ENCODE data around the gene SPNS2. TPM values are rescaled to one million over a fixed set of nuclear protein-coding genes. Genes with fewer than 3 reads are reported as not detected.

SPNS2 gene
- total RNA-seq, 1 experiment from 2014 or later: 2.6 TPM

GRCh38 chr17:4475001-4475400 is 23.7 kb upstream of the SPNS2 start:
- H2AFZ ChIP-seq (ENCODE audit: low read length): no peak overlapping the region
- no peak overlapping the region for H3K27ac ChIP-seq (ENCODE audit: low read length)
- no peak overlapping the region for H3K9ac ChIP-seq (ENCODE audit: low read length)
- no peaks in the 10 kb centered on the region for H3K27me3 ChIP-seq (ENCODE audit: low read length)
- no peaks in the 10 kb centered on the region for H4K20me1 ChIP-seq (ENCODE audit: low read length)
- CTCF ChIA-PET: no interaction called here
- no peak for DNase-seq
- no peaks in the 10 kb centered on the region for H3K9me2 ChIP-seq (replicated peaks; ENCODE audit: low read length)
- no peaks in the 10 kb centered on the region for H3F3A ChIP-seq (ENCODE audit: low read length, unreplicated experiment)
- H3K4me2 ChIP-seq (ENCODE audit: low read length): no peak overlapping the region
- H3K79me2 ChIP-seq (ENCODE audit: low read length): no peaks in the 10 kb centered on the region
- no TSS peak for BruUV-seq (replicated peaks)
- no peaks in the 10 kb centered on the region for H3K9me3 ChIP-seq (ENCODE audit: low read length)
- TF ChIP-seq EZH2phosphoT487 (IDR thresholded peaks at IDR 0.05; ENCODE audit: borderline replicate concordance, low read length) (no peak), EZH2 (IDR thresholded peaks at IDR 0.05; ENCODE audit: low read length, unreplicated experiment) (no peak)
- TF ChIP-seq, protein P1, sequence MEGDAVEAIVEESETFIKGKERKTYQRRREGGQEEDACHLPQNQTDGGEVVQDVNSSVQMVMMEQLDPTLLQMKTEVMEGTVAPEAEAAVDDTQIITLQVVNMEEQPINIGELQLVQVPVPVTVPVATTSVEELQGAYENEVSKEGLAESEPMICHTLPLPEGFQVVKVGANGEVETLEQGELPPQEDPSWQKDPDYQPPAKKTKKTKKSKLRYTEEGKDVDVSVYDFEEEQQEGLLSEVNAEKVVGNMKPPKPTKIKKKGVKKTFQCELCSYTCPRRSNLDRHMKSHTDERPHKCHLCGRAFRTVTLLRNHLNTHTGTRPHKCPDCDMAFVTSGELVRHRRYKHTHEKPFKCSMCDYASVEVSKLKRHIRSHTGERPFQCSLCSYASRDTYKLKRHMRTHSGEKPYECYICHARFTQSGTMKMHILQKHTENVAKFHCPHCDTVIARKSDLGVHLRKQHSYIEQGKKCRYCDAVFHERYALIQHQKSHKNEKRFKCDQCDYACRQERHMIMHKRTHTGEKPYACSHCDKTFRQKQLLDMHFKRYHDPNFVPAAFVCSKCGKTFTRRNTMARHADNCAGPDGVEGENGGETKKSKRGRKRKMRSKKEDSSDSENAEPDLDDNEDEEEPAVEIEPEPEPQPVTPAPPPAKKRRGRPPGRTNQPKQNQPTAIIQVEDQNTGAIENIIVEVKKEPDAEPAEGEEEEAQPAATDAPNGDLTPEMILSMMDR (conservative IDR thresholded peaks at IDR 0.05; ENCODE audit: low read depth, low read length): no peak
- no peak for ATAC-seq
- peaks cover 9% of the 10 kb centered on the region for H3K4me1 ChIP-seq (ENCODE audit: insufficient read depth, low read length)
- POLR2A ChIA-PET (ENCODE audit: unreplicated experiment): no interaction called here
- intact Hi-C loops (cut with micrococcal nuclease): no loop called here
- no peaks in the 10 kb centered on the region for H3K36me3 ChIP-seq (ENCODE audit: low read depth, low read length)
- no peak overlapping the region for H3K4me3 ChIP-seq (ENCODE audit: low read length)

- no peaks in the 10 kb centered on the region for H3K9me2 ChIP-seq (replicated peaks; ENCODE audit: low read length)
- no peaks in the 10 kb centered on the region for H3K36me3 ChIP-seq (ENCODE audit: low read depth, low read length)
- H3K9ac ChIP-seq (ENCODE audit: low read length): no peak overlapping the region
- ATAC-seq (no peak), DNase-seq (no peak)
- H3K9me3 ChIP-seq (ENCODE audit: low read length): no peaks in the 10 kb centered on the region
- no peak overlapping the region for H3K27ac ChIP-seq (ENCODE audit: low read length)
- H2AFZ ChIP-seq (ENCODE audit: low read length): no peak overlapping the region
- H3K4me1 ChIP-seq (ENCODE audit: insufficient read depth, low read length): peaks cover 9% of the 10 kb centered on the region
- no peaks in the 10 kb centered on the region for H3K27me3 ChIP-seq (ENCODE audit: low read length)
- no peaks in the 10 kb centered on the region for H3K79me2 ChIP-seq (ENCODE audit: low read length)
- ChIA-PET CTCF (no interaction called here), POLR2A (ENCODE audit: unreplicated experiment) (no interaction called here)
- intact Hi-C loops (cut with micrococcal nuclease): no loop called here
- BruUV-seq (replicated peaks): no TSS peak
- H4K20me1 ChIP-seq (ENCODE audit: low read length): no peaks in the 10 kb centered on the region
- TF ChIP-seq, protein P1 (conservative IDR thresholded peaks at IDR 0.05; ENCODE audit: low read depth, low read length): no peak
- no peak for TF ChIP-seq EZH2phosphoT487 (IDR thresholded peaks at IDR 0.05; ENCODE audit: borderline replicate concordance, low read length)
- no peak for TF ChIP-seq EZH2 (IDR thresholded peaks at IDR 0.05; ENCODE audit: low read length, unreplicated experiment)
- H3K4me2 ChIP-seq (ENCODE audit: low read length): no peak overlapping the region
- no peaks in the 10 kb centered on the region for H3F3A ChIP-seq (ENCODE audit: low read length, unreplicated experiment)
- no peak overlapping the region for H3K4me3 ChIP-seq (ENCODE audit: low read length)
These were observed 23.2 kb upstream of the SPNS2 start for GRCh38 chr17:4475463-4475862.

GRCh38 chr17:4476017-4476416 is 22.7 kb upstream of the SPNS2 start:
- ChIA-PET POLR2A (ENCODE audit: unreplicated experiment) (no interaction called here), CTCF (no interaction called here)
- BruUV-seq (replicated peaks): no TSS peak
- Histone ChIP-seq H3K27me3 (ENCODE audit: low read length) (no peaks in the 10 kb centered on the region), H3K27ac (ENCODE audit: low read length) (no peak overlapping the region), H3K36me3 (ENCODE audit: low read depth, low read length) (no peaks in the 10 kb centered on the region), H3K9me3 (ENCODE audit: low read length) (no peaks in the 10 kb centered on the region), H3K4me1 (ENCODE audit: insufficient read depth, low read length) (peaks cover 9% of the 10 kb centered on the region), H3K4me3 (ENCODE audit: low read length) (no peak overlapping the region), H3K4me2 (ENCODE audit: low read length) (no peak overlapping the region), H3F3A (ENCODE audit: low read length, unreplicated experiment) (no peaks in the 10 kb centered on the region), H3K9ac (ENCODE audit: low read length) (no peak overlapping the region), H2AFZ (ENCODE audit: low read length) (no peak overlapping the region), H3K9me2 (replicated peaks; ENCODE audit: low read length) (no peaks in the 10 kb centered on the region), H4K20me1 (ENCODE audit: low read length) (no peaks in the 10 kb centered on the region), H3K79me2 (ENCODE audit: low read length) (no peaks in the 10 kb centered on the region)
- ATAC-seq (no peak), DNase-seq (no peak)
- TF ChIP-seq, protein P1 (conservative IDR thresholded peaks at IDR 0.05; ENCODE audit: low read depth, low read length): no peak
- TF ChIP-seq EZH2phosphoT487 (IDR thresholded peaks at IDR 0.05; ENCODE audit: borderline replicate concordance, low read length) (no peak), EZH2 (IDR thresholded peaks at IDR 0.05; ENCODE audit: low read length, unreplicated experiment) (no peak)
- intact Hi-C loops (cut with micrococcal nuclease): no loop called here
